Activated effector memory CD4-positive, alpha-beta T cell treated with anti-CD3 and anti-CD28 coated beads, Interleukin-2, amount 50 U/mL, for 16 hours (primary cell): Measurements from ENCODE around the gene PLCB1.

Experiments used
- DNase-seq: peaks from one replicate; pipeline ENCODE4 v3.0.0-alpha.2; 2020

The PLCB1 gene

DNA sequence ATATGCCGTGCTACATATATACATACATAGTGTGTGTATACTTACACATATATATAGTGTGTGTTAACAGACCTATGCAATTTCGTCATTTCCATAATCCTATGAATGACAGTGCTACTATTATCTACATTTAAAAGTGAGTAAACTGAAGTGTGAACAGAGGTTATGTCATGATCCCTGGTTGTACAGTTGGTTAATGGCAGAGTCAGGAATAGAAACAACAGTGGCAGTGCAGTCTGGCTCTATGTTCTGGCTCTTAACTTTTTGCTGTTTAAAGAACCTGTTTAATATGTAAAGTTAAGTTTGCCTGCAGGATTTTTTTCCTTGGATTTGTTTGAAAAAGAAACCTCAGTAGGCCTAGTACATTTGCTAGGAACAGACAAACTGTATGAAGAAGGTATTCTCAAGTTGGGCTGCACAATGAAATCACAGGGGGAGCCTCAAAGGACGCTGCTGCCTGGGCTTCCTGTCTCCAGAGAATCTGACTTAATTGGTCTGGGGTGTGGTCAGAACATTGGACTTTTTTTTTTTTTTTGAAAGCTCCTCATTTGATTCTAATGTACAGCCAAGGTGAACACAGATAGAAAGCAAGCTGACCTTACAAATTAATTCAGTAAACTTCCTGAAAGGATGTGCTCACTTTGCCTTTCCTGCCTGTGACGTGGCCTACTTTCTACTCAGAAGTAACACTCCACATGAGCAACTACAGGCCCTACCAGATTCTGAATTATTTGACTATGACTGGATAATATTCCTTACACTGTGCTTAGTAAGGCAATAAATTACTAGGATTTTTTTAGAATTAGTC lies 29.4 kb downstream of the PLCB1 start:
- no peak for DNase-seq

DNA sequence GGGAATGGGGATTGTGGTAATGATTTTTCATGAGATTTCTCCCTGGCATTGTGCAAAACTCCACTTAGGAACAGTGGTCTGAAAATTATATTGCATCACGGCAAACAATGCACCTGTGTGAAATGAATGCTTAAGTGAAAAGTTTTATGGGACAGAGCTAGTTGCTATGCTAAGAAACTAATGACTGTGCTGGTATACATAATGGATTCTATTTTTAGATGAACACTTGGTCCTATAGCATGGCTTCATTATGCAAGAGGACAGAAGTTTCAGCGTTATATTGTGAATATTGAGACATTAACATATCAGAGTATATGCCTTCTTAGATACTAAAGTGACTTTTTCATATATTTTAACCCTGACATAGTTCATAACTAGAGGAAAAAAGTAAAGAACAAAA lies 30.5 kb downstream of the PLCB1 start:
- DNase-seq = no peak

DNA sequence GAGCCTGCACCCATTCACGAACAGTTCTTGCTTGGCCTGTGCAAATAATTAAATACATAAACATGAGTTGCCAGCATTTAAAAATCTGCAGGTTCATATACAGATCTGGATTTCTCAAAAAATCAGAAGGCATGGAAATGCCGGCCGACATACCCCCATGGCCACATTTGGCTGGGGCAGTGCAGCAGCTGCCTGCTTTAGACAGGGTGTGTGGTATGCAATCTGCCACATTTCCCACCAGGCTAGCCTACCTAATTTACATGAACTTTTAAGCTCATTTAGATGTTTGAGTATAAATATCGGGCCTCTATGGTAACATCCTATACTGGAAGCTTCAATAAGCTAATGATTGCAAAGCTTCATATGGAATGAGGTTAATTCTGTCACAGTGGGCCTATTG lies 31.5 kb downstream of the PLCB1 start:
- DNase-seq = no peak

DNA sequence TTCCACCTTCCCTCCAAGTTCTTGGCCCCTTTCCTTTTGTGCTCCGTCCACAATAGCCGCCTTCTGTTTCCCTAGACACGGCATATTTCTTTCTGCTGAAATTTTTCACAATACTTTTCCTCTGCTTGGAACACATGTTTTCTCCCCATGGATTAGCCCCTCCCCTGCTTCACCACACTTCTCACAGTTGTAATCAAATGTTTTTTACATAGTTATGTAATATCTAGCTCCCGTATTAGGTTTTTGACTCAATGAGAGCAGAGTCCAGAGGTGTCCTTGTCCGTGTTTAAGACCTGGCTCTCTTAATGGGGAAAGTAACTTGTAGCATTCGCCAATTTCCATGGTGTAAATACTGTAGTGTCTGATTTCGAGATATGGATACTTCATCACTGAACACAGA lies 34.7 kb downstream of the PLCB1 start:
- DNase-seq = no peak

DNA sequence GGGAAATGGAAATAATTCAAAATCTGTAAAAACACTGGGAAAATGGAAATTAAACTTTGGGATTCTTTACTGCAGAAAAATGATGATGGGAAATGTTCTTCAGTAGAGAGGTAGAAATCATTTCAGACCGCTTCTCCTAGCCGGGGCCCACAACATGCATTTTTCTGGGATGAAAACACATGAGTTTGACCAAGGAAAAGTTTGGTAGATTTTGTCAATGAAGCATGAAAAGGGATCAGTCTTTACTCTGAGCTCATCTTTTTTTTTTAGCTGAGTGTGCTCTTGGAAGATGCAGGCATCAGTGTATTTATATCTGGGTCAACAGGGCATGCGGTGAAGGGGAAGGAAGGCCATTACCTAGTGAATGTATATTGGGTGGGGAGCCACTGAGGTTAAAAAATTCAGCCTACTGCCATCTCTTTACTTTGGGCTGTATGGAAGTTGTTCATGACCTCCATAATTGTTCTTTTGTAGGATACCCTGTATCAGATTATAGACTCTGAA lies 36.8 kb downstream of the PLCB1 start:
- no peak for DNase-seq

DNA sequence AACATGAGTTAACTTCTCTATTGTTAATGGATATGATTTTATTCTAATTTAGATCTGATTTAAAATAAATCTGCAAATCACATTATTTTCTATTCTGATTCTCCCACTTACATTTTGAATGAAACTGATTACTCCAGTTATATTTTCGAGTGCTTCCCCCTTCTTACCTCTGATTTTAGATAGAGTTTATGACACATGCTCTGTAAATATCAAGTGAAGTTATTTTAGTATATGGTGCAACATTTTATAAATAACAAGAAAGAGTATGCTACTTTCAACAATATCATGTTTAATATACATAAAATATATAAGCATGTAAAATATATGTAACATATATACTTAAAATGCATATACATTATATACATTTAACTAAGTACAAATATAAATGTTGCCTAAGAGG lies 38.9 kb downstream of the PLCB1 start:
- no peak for DNase-seq

DNA sequence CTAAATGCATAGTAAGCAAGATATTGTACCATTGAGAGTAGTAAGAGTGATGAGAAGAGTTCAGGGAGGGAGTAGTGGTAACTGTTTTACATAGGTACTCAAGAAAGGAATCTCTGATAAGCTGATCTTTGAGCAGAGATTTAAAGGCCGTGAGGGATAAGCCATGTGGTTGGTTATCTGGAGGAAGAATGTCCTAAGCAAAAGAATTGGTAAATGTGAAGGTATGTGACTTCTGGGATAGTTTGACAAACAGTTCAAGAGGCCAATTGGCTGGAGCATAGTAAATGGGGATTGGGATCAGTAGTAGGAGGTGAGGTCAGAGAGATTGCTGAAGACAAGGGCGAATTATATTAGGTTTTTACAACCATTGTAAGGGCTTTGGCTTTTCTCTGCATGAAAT lies 40.1 kb downstream of the PLCB1 start:
- no peak for DNase-seq

DNA sequence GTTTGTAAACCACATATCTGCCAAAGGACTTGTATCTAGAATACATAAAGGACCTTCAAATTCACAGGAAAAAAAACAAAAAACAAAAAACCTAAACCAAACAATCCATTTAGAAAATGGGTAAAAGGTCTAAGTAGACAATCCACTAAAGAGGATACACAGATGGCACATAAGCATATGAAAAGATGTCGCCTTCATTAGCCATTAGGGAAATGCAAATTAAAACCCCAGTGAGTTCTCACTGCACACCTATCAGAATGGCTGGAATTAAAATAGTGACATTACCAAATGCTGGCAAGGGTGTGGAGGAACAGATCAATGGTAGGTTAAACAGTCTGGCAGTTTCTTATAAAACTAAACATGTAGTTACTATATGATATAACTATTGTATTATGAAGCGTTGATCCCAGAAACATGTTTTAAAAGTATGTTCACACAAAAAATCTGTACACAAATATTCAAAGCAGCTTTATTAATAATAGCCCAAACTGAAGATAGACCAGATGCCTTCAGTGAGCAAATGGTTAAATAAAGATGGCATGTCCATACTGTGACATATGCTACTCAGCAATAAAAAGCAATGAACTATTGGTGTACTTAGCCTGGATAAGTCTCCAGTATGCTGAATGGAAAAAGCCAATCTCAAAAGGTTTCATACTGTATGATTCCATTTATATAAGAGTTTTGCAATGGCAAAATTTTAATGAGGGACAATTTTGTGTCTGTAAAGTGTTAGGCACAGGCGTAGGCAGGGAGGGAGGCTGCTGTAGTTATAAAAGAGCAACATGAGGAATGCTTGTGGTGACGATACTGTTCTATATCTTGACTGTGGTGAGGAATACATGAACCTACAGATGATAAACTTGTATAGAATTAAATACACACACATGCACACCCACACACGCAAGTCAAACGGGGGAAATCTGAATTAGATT lies 43.9 kb downstream of the PLCB1 start:
- DNase-seq = no peak

DNA sequence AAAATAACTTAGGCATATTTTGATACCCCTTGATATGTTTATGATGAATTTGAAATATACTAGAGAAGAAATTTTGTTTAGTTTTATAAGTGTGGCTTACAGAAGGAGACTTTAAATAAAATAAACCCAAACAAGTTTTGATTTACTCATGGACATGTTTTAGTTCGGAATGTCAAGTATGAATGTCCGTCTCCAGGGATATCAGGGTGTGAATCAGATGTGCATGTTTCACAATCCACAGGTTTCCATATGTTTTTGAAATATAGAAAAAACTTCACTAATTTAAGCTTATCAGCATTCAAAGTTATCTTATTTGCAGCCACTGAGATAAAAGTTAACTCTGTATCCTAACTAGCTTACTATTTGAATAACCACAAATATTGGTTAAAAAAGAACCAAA lies 51.5 kb downstream of the PLCB1 start:
- no peak for DNase-seq

DNA sequence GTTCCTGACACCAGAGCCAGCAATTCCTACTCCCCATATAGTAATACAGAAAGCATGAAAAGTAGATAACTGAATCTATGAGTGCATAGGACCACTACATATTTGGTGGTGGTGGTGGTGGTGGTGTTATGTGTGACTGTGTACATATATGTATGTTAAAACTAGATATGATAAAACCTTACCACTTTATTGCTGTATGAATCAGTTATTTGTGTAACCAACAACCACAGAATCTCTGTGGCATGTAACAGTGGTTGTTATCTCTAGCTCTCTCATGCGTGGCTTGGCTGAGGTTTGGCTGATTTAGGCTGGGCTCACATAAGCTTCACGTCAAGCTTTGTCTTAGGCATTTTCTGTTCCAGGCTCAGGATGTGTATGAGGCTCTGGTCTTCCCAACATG lies 55.7 kb downstream of the PLCB1 start:
- DNase-seq = no peak

DNA sequence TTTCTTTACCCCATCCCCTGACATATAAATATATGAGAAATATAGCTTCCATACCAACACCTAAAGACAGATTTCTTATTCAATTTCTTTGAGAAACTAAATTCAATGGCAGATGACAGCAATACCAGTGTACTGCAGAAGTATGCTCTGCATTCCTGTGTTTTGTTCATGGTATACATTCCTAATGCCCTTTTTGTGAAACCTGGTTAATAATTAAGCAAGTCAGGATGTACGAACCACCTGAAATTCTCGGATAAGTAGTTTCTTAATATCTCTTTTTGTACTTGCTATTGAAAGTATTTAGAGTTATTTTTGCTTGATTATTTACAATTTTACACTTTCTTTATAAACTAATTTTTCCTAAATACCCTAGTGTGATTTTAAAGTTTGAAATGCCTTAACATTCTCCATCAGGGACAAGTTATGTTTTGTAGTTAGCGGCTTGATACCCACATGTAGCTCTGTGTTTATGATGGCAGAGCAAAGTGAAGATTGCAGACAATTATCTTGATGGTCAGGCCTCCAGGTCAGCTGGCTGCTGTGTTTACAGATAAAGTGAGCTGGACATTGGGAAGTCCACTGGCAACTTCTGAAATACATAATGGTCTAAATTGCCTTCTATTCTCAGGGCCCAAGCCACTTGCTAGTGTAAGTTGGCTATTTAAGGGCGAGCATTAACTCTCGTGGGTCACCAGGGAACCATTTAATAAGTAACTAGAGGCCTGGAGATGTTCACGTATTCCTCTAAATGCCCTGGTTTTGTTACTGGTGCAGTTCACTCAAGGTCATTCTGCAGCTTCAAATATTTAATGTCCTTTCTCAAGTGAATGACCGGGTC lies 58.2 kb downstream of the PLCB1 start:
- DNase-seq = no peak

DNA sequence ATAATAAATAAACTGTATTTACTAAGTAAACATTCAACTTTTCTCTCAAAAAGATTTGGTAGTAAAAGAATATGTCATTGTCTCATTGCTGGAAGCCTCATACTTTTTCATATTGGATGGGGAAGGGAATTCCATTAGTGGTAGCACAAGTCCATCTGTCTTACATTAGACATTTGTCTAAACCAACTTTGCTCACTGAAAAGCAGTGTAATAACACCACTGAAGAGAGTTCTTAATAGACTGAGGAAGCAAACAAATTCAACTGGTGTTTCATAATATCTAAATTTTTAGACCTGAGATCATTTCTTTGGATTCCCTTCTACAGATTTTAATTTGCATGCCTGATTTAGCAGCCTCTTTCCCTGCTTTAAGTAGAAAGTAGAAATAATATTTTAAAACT lies 62.7 kb downstream of the PLCB1 start:
- no peak for DNase-seq

DNA sequence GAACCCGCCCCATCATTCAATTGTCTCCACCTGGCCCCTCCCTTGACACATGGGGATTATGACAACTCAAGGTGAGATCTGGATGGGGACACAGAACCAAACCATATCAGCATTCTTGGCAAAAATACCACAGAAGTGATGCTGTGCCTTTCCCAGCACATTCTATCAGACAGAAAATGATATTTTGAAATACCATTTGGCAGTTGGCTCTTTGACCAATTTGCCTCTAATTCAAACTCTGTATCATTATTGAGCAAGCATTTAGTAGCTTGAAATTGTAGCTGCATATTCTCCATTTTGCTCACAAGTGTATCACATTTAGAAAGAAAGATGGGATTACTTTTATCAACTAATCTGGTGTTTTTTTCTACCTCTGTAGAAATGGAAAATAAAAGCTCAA lies 64.0 kb downstream of the PLCB1 start:
- no peak for DNase-seq

DNA sequence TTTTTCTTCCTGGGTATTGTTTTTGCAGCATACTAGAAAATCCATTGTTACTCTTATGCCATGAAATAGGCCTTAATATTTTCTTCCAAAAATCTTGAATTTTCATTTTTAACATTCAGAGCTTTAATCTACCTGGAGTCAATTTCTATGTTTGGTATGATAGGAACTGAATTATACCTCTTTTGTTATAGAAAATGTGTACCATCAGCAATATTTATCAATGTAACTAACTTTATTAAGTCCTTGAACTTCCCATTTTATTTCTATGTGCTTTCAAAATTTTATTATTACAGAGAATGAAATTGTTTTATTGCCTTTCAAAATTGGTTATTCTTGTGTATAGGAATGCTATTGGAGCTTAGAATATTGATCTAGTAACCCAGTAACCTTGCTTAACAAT lies 68.2 kb downstream of the PLCB1 start:
- no peak for DNase-seq

DNA sequence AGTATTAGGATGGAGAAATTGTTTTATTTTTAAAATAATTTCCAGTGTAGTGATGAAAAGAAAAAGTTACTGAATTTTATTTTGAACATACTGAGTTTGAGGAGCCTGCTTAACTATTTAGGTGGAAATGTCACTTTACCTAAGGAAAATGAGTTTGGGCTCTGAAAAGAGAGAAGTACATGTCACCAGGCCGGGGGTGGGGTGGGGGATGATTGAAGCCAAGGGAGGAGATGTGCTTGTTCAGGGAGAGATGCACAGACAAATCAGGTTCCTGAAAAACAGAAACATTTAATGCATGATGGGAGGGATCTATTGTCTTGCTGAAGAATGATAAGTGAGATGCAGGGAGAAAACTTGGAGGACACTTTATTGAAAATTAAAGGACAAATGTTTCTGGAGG lies 71.3 kb downstream of the PLCB1 start:
- DNase-seq = no peak

DNA sequence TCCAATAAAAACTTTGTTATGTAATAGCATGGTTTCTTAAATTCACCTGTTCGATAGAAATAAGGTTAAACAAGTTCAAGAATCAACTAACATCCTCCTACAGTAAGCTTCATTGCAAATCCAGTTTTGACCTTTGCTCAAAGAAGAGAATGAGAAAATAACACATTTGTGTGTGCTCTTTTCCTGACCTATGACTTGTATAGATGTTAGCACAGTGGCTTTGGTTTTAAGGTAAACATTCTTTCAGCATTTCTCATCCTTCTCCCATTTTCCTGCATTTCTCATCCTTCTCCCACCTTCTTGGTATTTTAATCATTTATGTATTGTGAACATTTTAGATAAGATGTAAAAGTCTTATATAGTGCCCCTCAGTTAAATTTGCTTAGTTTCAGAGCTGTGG lies 73.9 kb downstream of the PLCB1 start:
- DNase-seq = no peak

DNA sequence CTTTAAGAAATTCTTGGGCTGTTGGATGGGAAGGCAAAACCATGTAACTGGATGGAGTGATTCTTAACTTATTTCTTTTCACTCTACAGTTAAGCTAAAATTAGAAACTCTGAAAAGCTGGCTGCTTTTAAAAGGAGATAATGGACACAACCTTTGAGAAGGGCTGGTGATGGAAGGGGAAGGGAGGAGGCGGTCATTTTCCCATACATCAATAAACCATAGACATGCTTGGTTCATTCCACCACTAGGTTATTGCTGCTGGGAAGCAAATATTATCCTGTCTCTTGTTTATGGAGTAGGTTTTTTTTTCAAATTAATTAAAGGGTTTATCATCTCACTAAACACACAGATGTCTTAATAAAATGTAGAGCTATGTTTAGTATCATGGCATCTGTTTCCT lies 76.2 kb downstream of the PLCB1 start:
- no peak for DNase-seq

DNA sequence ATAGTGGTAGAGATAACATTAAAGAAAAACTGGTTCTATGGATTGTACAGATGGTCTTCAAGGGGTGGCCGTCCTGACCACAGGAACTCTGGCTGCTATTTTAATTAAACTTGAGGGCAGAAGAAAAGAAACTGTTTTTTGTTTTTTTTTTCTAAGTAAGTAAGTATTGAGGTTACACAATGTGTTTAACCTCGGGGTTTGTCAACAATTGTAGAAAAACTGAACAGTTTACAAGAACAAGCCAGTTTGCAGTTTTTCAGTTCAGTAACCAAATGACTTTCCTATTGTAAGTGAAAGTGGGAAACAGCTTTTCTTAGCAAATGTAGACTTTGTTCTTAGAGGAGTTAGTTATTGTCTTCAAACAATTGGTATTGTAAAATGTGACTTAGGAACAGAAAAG lies 77.0 kb downstream of the PLCB1 start:
- no peak for DNase-seq

DNA sequence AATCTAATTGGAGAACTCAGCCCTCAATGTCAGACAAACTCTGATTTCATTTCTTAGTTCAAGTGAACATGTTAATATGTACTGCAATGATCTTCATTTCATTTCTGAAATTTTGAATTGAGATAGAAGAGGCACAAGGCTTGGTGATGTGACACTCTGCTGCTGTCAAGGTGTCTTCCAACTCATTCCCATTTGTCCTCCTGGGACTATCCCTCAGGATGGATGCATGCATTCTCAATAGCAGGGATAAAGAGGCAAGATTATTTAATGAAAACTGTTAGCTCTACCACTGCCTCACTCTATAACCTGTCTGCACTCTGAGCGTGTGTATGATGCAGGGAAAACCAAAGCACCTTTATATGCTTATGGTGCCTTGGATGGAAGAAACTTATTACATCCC lies 78.7 kb downstream of the PLCB1 start:
- no peak for DNase-seq

DNA sequence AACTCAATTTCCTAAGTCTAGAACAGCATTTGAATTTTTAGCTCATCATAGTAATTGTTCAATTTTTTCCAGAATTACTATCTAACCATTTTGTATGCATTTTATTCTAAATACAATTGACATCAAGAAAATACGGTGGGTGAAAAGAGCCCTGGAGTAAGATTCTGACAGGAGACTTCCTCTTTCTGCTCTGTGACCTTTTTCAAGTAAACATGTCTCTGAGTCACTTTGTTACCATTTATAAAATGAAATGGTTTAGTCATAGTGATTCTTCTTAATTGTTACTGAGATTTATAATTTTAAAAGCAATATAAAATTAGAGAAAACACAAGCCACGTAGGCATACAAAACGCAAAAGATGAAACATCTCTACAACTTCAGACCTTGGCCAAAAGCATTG lies 80.2 kb downstream of the PLCB1 start:
- no peak for DNase-seq

DNA sequence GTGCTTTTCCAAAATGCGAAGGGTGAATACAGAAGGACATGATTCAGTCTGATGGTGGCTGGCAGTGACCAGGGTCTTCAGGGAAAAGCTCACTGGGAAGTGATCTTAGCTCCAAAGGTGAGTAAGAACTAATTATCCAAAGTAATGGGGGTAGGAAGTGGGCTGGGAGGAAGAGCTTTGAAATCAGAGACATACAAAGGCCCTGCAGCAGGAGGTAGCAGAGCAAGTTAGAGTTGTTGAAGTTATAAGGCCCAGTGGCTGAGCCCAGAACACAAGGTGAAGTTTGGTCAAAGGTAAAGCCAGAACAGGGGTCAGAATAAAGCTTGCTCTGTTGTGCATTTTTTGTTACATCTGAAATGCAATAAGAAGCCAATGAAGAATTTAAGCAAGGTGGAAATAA lies 81.2 kb downstream of the PLCB1 start:
- DNase-seq = no peak

DNA sequence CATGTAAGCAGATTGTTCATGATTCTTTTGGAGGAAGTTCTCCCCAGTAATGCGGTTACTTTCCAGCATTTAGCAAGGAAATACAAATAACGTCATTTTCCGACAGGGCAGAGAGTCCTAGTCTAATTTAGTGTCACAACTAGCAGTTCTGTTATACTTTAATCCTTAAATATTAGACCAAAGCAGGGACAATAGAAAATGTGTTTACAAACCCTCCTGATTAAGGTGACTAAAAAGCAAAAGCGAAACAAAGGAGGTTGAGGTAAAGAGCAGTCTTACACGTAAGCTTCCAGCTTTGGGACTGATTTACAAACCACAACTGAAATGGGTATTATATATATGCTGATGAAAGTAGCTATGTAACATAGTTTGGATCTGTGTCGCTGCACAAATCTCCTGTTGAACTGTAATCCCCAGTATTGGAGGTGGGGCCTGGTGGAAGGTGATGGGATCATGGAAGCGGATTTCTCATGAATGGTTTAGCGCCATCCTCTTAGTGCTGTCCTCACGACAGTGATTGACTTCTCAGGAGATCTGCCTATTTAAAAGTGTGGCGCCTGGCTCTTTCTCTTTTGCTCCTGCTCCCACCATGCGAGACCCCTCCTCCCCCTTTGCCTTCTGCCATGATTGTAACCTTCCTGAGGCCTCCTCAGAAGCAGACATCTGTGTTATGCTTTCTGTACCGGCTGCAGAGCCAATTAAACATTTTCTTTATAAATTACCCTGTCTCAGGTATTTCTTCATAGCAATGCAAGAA lies 81.9 kb downstream of the PLCB1 start:
- DNase-seq = no peak
